ENCODE data around the gene METTL2B. TPM values are rescaled to one million over a fixed set of nuclear protein-coding genes. Genes with fewer than 3 reads are reported as not detected.

The METTL2B gene
- total and polyA plus RNA-seq, 2 of the 13 experiments (the other 11 are each of a cell fraction or from before 2014, with no cell fraction given), result 15.5 to 33.1 TPM

DNA sequence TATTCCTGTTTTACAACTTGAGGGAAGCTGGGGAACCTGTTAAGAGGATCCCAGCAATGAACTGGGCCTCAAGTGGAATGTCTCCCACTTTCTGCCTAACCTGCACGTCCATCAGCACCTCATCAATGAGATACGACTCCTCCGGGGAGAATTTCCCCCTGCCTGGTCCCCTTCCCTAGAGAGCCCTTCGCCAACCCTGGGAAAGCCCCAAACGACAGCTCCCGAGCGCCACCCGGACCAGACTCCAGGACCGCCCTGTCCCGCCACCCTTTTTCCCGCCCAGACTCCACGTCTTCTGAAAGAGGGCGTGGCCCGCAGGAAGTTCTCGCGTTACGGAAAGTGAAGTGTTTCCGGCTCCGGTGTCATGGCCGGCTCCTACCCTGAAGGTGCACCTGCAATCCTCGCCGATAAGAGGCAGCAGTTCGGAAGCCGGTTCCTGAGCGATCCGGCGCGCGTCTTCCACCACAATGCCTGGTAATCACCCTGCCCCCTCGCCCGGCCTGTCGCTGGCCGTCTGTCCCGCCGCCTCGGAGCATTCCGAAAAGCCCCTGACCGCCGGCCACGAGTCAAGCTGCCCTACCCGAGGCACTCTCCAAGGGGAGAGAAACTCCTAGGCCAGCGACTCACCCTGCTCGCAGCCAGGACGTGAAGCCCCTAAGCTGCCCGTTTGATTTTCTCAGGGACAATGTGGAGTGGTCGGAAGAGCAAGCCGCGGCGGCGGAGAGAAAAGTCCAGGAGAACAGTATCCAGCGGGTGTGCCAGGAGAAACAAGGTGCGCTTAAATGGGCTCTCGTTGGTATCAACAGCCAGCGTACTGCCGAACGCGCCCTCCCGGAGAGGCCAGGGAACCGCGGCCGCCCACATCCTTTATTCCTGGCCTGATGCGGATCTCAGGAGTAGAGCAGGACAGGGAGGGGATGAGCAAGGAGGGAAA lies at the start of gene METTL2B (continued):
- TF ChIP-seq, protein P1, sequence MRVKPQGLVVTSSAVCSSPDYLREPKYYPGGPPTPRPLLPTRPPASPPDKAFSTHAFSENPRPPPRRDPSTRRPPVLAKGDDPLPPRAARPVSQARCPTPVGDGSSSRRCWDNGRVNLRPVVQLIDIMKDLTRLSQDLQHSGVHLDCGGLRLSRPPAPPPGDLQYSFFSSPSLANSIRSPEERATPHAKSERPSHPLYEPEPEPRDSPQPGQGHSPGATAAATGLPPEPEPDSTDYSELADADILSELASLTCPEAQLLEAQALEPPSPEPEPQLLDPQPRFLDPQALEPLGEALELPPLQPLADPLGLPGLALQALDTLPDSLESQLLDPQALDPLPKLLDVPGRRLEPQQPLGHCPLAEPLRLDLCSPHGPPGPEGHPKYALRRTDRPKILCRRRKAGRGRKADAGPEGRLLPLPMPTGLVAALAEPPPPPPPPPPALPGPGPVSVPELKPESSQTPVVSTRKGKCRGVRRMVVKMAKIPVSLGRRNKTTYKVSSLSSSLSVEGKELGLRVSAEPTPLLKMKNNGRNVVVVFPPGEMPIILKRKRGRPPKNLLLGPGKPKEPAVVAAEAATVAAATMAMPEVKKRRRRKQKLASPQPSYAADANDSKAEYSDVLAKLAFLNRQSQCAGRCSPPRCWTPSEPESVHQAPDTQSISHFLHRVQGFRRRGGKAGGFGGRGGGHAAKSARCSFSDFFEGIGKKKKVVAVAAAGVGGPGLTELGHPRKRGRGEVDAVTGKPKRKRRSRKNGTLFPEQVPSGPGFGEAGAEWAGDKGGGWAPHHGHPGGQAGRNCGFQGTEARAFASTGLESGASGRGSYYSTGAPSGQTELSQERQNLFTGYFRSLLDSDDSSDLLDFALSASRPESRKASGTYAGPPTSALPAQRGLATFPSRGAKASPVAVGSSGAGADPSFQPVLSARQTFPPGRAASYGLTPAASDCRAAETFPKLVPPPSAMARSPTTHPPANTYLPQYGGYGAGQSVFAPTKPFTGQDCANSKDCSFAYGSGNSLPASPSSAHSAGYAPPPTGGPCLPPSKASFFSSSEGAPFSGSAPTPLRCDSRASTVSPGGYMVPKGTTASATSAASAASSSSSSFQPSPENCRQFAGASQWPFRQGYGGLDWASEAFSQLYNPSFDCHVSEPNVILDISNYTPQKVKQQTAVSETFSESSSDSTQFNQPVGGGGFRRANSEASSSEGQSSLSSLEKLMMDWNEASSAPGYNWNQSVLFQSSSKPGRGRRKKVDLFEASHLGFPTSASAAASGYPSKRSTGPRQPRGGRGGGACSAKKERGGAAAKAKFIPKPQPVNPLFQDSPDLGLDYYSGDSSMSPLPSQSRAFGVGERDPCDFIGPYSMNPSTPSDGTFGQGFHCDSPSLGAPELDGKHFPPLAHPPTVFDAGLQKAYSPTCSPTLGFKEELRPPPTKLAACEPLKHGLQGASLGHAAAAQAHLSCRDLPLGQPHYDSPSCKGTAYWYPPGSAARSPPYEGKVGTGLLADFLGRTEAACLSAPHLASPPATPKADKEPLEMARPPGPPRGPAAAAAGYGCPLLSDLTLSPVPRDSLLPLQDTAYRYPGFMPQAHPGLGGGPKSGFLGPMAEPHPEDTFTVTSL (CRISPR knock-in tag; IDR thresholded peaks at IDR 0.05; ENCODE audit: borderline replicate concordance), result 0 out of 2 replicates have a peak, but pooled peaks have one; percentile 27
- TF ChIP-seq ZNF891 (CRISPR knock-in tag; IDR thresholded peaks at IDR 0.05), result peak; percentile 68; the same call in 1 of the 2 replicates

DNA sequence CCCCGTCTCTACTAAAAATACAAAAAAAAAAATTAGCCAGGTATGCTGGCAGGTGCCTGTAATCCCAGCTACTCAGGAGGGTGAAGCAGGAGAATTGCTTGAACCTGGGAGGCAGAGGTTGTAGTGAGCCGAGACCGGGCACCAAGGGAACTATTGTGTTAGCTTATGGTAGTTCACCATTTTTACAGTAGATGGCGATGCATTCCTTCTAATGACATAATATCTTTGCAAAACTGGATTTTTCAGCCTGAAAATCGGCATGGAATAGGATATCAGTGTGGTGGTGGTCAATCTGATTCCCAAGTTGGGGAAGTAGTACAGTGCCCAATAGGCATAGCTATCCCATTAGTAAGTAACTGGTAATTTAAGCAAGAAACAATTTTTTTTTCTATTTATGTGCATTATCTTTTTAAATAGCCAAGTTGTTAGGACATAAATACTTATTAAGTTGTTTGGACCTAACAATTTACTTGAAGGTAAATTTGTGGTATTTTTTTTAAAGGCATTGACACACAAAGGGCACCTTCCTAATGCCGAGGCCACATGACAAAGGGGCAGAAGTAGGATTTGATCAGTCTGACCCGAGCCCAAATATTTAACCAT lies 49.2 kb upstream of the METTL2B start:
- H3K27ac ChIP-seq (ENCODE audit: extremely low read length, insufficient read depth, low read length), result no peak overlapping the region
- ATAC-seq, result peak; percentile 16; the same call in 2 of the 3 replicates
- TF ChIP-seq NRL (CRISPR knock-in tag; IDR thresholded peaks at IDR 0.05; ENCODE audit: borderline replicate concordance) (no peak), RAD21 (CRISPR knock-in tag; IDR thresholded peaks at IDR 0.05) (peak; percentile 69), HNRNPUL1 (IDR thresholded peaks at IDR 0.05; ENCODE audit: low read depth, low read length) (no peak), SMC3 (IDR thresholded peaks at IDR 0.05; ENCODE audit: low read length) (peak; percentile 81)
- TF ChIP-seq, protein P2, sequence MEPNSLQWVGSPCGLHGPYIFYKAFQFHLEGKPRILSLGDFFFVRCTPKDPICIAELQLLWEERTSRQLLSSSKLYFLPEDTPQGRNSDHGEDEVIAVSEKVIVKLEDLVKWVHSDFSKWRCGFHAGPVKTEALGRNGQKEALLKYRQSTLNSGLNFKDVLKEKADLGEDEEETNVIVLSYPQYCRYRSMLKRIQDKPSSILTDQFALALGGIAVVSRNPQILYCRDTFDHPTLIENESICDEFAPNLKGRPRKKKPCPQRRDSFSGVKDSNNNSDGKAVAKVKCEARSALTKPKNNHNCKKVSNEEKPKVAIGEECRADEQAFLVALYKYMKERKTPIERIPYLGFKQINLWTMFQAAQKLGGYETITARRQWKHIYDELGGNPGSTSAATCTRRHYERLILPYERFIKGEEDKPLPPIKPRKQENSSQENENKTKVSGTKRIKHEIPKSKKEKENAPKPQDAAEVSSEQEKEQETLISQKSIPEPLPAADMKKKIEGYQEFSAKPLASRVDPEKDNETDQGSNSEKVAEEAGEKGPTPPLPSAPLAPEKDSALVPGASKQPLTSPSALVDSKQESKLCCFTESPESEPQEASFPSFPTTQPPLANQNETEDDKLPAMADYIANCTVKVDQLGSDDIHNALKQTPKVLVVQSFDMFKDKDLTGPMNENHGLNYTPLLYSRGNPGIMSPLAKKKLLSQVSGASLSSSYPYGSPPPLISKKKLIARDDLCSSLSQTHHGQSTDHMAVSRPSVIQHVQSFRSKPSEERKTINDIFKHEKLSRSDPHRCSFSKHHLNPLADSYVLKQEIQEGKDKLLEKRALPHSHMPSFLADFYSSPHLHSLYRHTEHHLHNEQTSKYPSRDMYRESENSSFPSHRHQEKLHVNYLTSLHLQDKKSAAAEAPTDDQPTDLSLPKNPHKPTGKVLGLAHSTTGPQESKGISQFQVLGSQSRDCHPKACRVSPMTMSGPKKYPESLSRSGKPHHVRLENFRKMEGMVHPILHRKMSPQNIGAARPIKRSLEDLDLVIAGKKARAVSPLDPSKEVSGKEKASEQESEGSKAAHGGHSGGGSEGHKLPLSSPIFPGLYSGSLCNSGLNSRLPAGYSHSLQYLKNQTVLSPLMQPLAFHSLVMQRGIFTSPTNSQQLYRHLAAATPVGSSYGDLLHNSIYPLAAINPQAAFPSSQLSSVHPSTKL (CRISPR knock-in tag; IDR thresholded peaks at IDR 0.05), result 0 out of 2 replicates have a peak, but pooled peaks have one; percentile 11
- TF ChIP-seq, protein P3, sequence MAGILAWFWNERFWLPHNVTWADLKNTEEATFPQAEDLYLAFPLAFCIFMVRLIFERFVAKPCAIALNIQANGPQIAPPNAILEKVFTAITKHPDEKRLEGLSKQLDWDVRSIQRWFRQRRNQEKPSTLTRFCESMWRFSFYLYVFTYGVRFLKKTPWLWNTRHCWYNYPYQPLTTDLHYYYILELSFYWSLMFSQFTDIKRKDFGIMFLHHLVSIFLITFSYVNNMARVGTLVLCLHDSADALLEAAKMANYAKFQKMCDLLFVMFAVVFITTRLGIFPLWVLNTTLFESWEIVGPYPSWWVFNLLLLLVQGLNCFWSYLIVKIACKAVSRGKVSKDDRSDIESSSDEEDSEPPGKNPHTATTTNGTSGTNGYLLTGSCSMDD (CRISPR knock-in tag; IDR thresholded peaks at IDR 0.05), result no peak

More for the DNA sequence above, 49.2 kb upstream of the METTL2B start:
- DNase-seq (ENCODE audit: low spot score) (peak; percentile 55), FAIRE-seq (peak; percentile 83)
- CTCF ChIA-PET (ENCODE audit: low intra/inter-chr PET ratio, low total read pairs), result interaction anchor here (0.7 to 7.4 kb wide), 4 partner anchors 28 to 80 kb away, joined by 6 to 140 read pairs (median 27); partner anchors contain the start of gene HILPDA
- Histone ChIP-seq H3K79me2 (ENCODE audit: insufficient read depth, low read length) (no peaks in the 10 kb centered on the region), H3K4me1 (ENCODE audit: insufficient read depth, low read length) (peaks cover 44% of the 10 kb centered on the region), H3K4me2 (ENCODE audit: low read depth, low read length) (no peak overlapping the region), H3K4me3 (replicated peaks in 1 of 3; ENCODE audit: insufficient read depth in 1 of 3, low read depth in 2 of 3, low read length in 3 of 3) (no peak overlapping the region), H3K27me3 (ENCODE audit: control insufficient read depth in 1 of 2, insufficient read depth in 2 of 2, low read length in 2 of 2) (peaks cover 2 to 10% of the 10 kb centered on the region in 2 experiments; a peak in 3 of 5 replicates), H2AFZ (ENCODE audit: low read length) (no peak overlapping the region), H3K9ac (ENCODE audit: insufficient read depth, low read depth, low read length) (no peak overlapping the region), H3K36me3 (replicated peaks in 1 of 2; ENCODE audit: control insufficient read depth in 1 of 2, insufficient read depth in 2 of 2, low read length in 2 of 2) (no peaks in the 10 kb centered on the region), H3K9me3 (ENCODE audit: low read length) (no peaks in the 10 kb centered on the region), H4K20me1 (ENCODE audit: insufficient read depth, low read length) (no peaks in the 10 kb centered on the region)
- POLR2A ChIA-PET, result interaction anchor here (1.0 to 2.6 kb wide), 3 partner anchors 28 to 34 kb away, joined by 3 to 7 read pairs (median 6); partner anchors contain the start of gene HILPDA
- BruUV-seq (replicated peaks), result no TSS peak
- intact Hi-C loops (cut with micrococcal nuclease; ENCODE audit: unreplicated experiment), result loop anchor here (1.0 kb wide), 2 partner anchors 23 to 34 kb away; no protein-coding TSS in a partner anchor
- in situ Hi-C loops (cut with HindIII; ENCODE audit: extremely low pct_ligation_motif_present, low pct_unique_long_range_greater_than_20kb), result loop anchor here (25.0 kb wide), 1 partner anchor 460 kb away; no protein-coding TSS in a partner anchor
- whole genome bisulfite sequencing (ENCODE audit: low lambda C conversion rate), result 10% methylated on average over 7 of the region's 7 CpGs
